GM21723 (cell line): ENCODE data around the gene AHNAK.
"Not testable (repeated sequence)": the region's sequence is repeated elsewhere in the genome, so short reads cannot be mapped to it uniquely, and the experiment has no call there.

Experiments used
- ATAC-seq: cut with Tn5 transposase; IDR thresholded peaks from one replicate; pipeline ENCODE4 v1.9.1; 2021; ENCODE audit warnings: mild to moderate bottlenecking, moderate library complexity; ENCODE audit not compliant: unreplicated experiment

AHNAK gene

GRCh38 chr11:62553839-62554361, 7.3 kb upstream of the AHNAK start:
- ATAC-seq, result no peak

GRCh38 chr11:62553080-62553838, 6.7 kb upstream of the AHNAK start:
- no peak for ATAC-seq

- ATAC-seq, result no peak
These were observed 6.0 kb upstream of the AHNAK start for GRCh38 chr11:62552485-62553079.

- ATAC-seq, result not testable (repeated sequence)
These were observed 3.9 kb upstream of the AHNAK start for GRCh38 chr11:62550478-62550877.

GRCh38 chr11:62548545-62549335, 2.1 kb upstream of the AHNAK start:
- no peak for ATAC-seq

- no peak for ATAC-seq
These were observed 1.2 kb upstream of the AHNAK start for GRCh38 chr11:62547691-62548281.

- ATAC-seq, result no peak
These were observed 471 bp upstream of the AHNAK start for GRCh38 chr11:62546929-62547625.

- ATAC-seq, result no peak
These were observed 966 bp downstream of the AHNAK start for GRCh38 chr11:62545437-62546243.

GRCh38 chr11:62544581-62545436, 1.8 kb downstream of the AHNAK start:
- no peak for ATAC-seq

- ATAC-seq, result no peak
These were observed 2.7 kb downstream of the AHNAK start for GRCh38 chr11:62543680-62544444.

- no peak for ATAC-seq
These were observed 3.6 kb downstream of the AHNAK start for GRCh38 chr11:62542750-62543567.

- ATAC-seq, result no peak
These were observed 4.4 kb downstream of the AHNAK start for GRCh38 chr11:62542111-62542745.

GRCh38 chr11:62540804-62541701, 5.6 kb downstream of the AHNAK start:
- peak; percentile 54 for ATAC-seq

- ATAC-seq, result no peak
These were observed 7.2 kb downstream of the AHNAK start for GRCh38 chr11:62539238-62539925.
